Endothelial cell (in vitro differentiated cells): ENCODE results near the gene ZNF518B. TPM values are rescaled to one million over a fixed set of nuclear protein-coding genes. Genes with fewer than 3 reads are reported as not detected.

Experiments used
- DNase-seq: peaks from one replicate; pipeline ENCODE4 v3.0.0; 2021; ENCODE audit warnings: low spot score
- H3K27ac Mint-ChIP-seq: one replicate; pipeline ENCODE4 v1.8.0; 2021; ENCODE audit warnings: mixed read lengths, inconsistent platforms; ENCODE audit not compliant: unreplicated experiment
- H3K27me3 Mint-ChIP-seq: one replicate; pipeline ENCODE4 v1.8.0; 2021; ENCODE audit warnings: mild to moderate bottlenecking, moderate library complexity, mixed read lengths, inconsistent platforms; ENCODE audit not compliant: unreplicated experiment
- H3K36me3 Mint-ChIP-seq: one replicate; pipeline ENCODE4 v1.8.0; 2021; ENCODE audit warnings: mild to moderate bottlenecking, low read depth, mixed read lengths, inconsistent platforms; ENCODE audit not compliant: unreplicated experiment
- H3K4me1 Mint-ChIP-seq: one replicate; pipeline ENCODE4 v1.8.0; 2021; ENCODE audit warnings: mild to moderate bottlenecking, mixed read lengths, inconsistent platforms; ENCODE audit not compliant: unreplicated experiment
- H3K4me3 Mint-ChIP-seq: one replicate; pipeline ENCODE4 v1.8.0; 2021; ENCODE audit warnings: mild to moderate bottlenecking, mixed read lengths, inconsistent platforms; ENCODE audit not compliant: unreplicated experiment
- H3K9me3 Mint-ChIP-seq: one replicate; pipeline ENCODE4 v1.8.0; 2021; ENCODE audit warnings: mixed read lengths, inconsistent platforms; ENCODE audit not compliant: unreplicated experiment
- CTCF ChIP-seq: fragments of 200-600 bp; sonication (generic); IDR thresholded peaks from one replicate; pipeline ENCODE4 v1.5.0; 2021; ENCODE audit warnings: antibody characterized with exemption; ENCODE audit not compliant: unreplicated experiment
- total RNA-seq: library from RNA; stranded (reverse); fragmentation: NEBNext Ultra II Directional; extraction: Animal tissue kit (Norgen Biotek cat#: 25700); gene quantifications from one replicate; pipeline ENCODE4 v1.2.1, GENCODE V29; 2021; ENCODE audit not compliant: unreplicated experiment

Gene ZNF518B
- total RNA-seq, 1 donor from 2014 or later = 44.0 TPM

- no peaks in the 10 kb centered on the region for H3K27me3 Mint-ChIP-seq
- H3K9me3 Mint-ChIP-seq = no peaks in the 10 kb centered on the region
- H3K36me3 Mint-ChIP-seq = no peaks in the 10 kb centered on the region
- H3K4me3 Mint-ChIP-seq = no peak overlapping the region
- no peaks in the 10 kb centered on the region for H3K4me1 Mint-ChIP-seq
- H3K27ac Mint-ChIP-seq = no peak overlapping the region
- no peak for DNase-seq
- no peak for TF ChIP-seq CTCF
Measured at GRCh38 chr4:10395971-10396580, 61.1 kb downstream of the ZNF518B start.

Other genes with a start within 250 kb of the ZNF518B start
- not detected for gene CLNK, start 227.3 kb upstream of the ZNF518B start, total RNA-seq